Gastroesophageal sphincter (tissue), 4 donors: Measurements from ENCODE around the gene SOX13. TPM values are rescaled to one million over a fixed set of nuclear protein-coding genes. Genes with fewer than 3 reads are reported as not detected.

Experiments
- ATAC-seq: fragments of 150-250 bp; one replicate; pipeline ENCODE4 v1.9.1; 2016; ENCODE audit warnings: mild to moderate bottlenecking, moderate library complexity
- H3K27ac ChIP-seq, 4 donors: fragments of 200-600 bp; sonication (generic) in 3 of 4; 1 replicate in 3 of 4; 2 replicates in 1 of 4; pipeline ENCODE4 v1.5.1; 2016 to 2019
- H3K27me3 ChIP-seq: fragments of 200-600 bp; sonication (generic); one replicate; pipeline ENCODE4 v1.5.1; 2019
- H3K36me3 ChIP-seq, 2 donors: fragments of 200-600 bp; sonication (generic); one replicate each; pipeline ENCODE4 v1.5.1; 2019; ENCODE audit warnings: control low read depth in 1 of 2
- H3K4me1 ChIP-seq, 3 donors: fragments of 200-600 bp; sonication (generic); 1 replicate in 2 of 3; 2 replicates in 1 of 3; pipeline ENCODE4 v1.5.1; 2016 to 2019; ENCODE audit warnings: control low read depth in 2 of 3
- H3K4me3 ChIP-seq, 2 donors: fragments of 200-600 bp; sonication (generic); one replicate each; pipeline ENCODE4 v1.5.1; 2019; ENCODE audit warnings: mild to moderate bottlenecking in 1 of 2, moderate library complexity in 1 of 2
- H3K9me3 ChIP-seq, 3 donors: fragments of 200-600 bp; sonication (generic); one replicate each; pipeline ENCODE4 v1.5.1; 2017 to 2019; ENCODE audit warnings: control low read depth in 2 of 3
- CTCF ChIP-seq, 4 experiments: fragments of 200-600 bp in 2 of 4; fragments of 450-650 bp in 2 of 4; sonication (generic) in 1 of 4; IDR thresholded peaks; one replicate each; pipeline ENCODE4 v1.5.1; 2017 to 2019; ENCODE audit warnings: antibody characterized with exemption in 4 of 4, mild to moderate bottlenecking in 2 of 4, moderate library complexity in 2 of 4
- EP300 ChIP-seq: sonication (generic); formaldehyde crosslinking; IDR thresholded peaks from one replicate; pipeline ENCODE4 v1.6.1; 2017; ENCODE audit warnings: antibody characterized with exemption, mild to moderate bottlenecking
- POLR2A ChIP-seq, 2 donors: fragments of 450-650 bp; IDR thresholded peaks; one replicate each; pipeline ENCODE4 v1.6.1; 2017; ENCODE audit warnings: antibody characterized with exemption in 2 of 2, mild to moderate bottlenecking in 2 of 2, moderate library complexity in 1 of 2
- POLR2AphosphoS5 ChIP-seq: sonication (generic); formaldehyde crosslinking; IDR thresholded peaks from one replicate; pipeline ENCODE4 v1.6.1; 2017; ENCODE audit warnings: antibody characterized with exemption
- WGBS, 2 donors: methylation state at CpG; one replicate each; pipeline ENCODE4 v1.1.5; 2018; ENCODE audit warnings: low coverage in 1 of 2; 5-methylcytosine and 5-hydroxymethylcytosine counted together
- total RNA-seq, 4 donors: library from RNA; depleted of rRNA; stranded (reverse); fragments of >200 nt; gene quantifications; one replicate each; pipeline ENCODE4 v1.1.0, GENCODE V29; 2016

The SOX13 gene
- total RNA-seq, 4 donors from 2014 or later, result 15.3 to 20.4 (median 17.3) TPM

- Histone ChIP-seq H3K27me3 (peaks cover 4% of the 10 kb centered on the region), H3K4me1 (peaks cover 0 to 17% (median 6%) of the 10 kb centered on the region in 3 donors), H3K9me3 (no peaks in the 10 kb centered on the region), H3K27ac (peak overlapping the region in 3 of 4 donors; percentile 69 to 73 (median 72)), H3K4me3 (no peak overlapping the region), H3K36me3 (no peaks in the 10 kb centered on the region)
- no peak for TF ChIP-seq POLR2A (IDR thresholded peaks at IDR 0.05)
- TF ChIP-seq EP300, result no peak
- TF ChIP-seq POLR2AphosphoS5, result no peak
- no peak for TF ChIP-seq CTCF (IDR thresholded peaks at IDR 0.05)
- peak; percentile 59 for ATAC-seq
- 16 to 29% methylated on average over 4 to 7 of the region's 10 CpGs for WGBS, 2 donors
Observed at GRCh38 chr1:204041232-204041767, 31.6 kb upstream of the SOX13 start.

- 11 to 29% methylated on average over 1 to 5 of the region's 10 CpGs for WGBS, 2 donors
- peak; percentile 77 for ATAC-seq
- H3K9me3 ChIP-seq, result no peaks in the 10 kb centered on the region
- H3K27ac ChIP-seq, result peak overlapping the region in 3 of 4 donors; percentile 69 to 73 (median 72)
- H3K4me3 ChIP-seq, result no peak overlapping the region
- no peak for TF ChIP-seq POLR2A (IDR thresholded peaks at IDR 0.05)
- no peak for TF ChIP-seq EP300
- no peak for TF ChIP-seq POLR2AphosphoS5
- TF ChIP-seq CTCF (IDR thresholded peaks at IDR 0.05), result no peak
- H3K4me1 ChIP-seq, result peaks cover 0 to 17% (median 6%) of the 10 kb centered on the region in 3 donors
- no peaks in the 10 kb centered on the region for H3K36me3 ChIP-seq
- H3K27me3 ChIP-seq, result peaks cover 4% of the 10 kb centered on the region
Observed at GRCh38 chr1:204041803-204042505, 31.0 kb upstream of the SOX13 start.

- H3K36me3 ChIP-seq, result no peaks in the 10 kb centered on the region
- no peaks in the 10 kb centered on the region for H3K9me3 ChIP-seq
- no peak for ATAC-seq
- peaks cover 4% of the 10 kb centered on the region for H3K27me3 ChIP-seq
- no peak for TF ChIP-seq CTCF (IDR thresholded peaks at IDR 0.05)
- TF ChIP-seq EP300, result no peak
- TF ChIP-seq POLR2AphosphoS5, result no peak
- peaks cover 0 to 17% (median 6%) of the 10 kb centered on the region in 3 donors for H3K4me1 ChIP-seq
- 85 to 100% methylated on average over 2 of the region's 2 CpGs for WGBS, 2 donors
- H3K4me3 ChIP-seq, result no peak overlapping the region
- H3K27ac ChIP-seq, result peak overlapping the region in 3 of 4 donors; percentile 69 to 73 (median 72)
Observed at GRCh38 chr1:204042516-204042915, 30.4 kb upstream of the SOX13 start.

- no peak overlapping the region for H3K4me3 ChIP-seq
- TF ChIP-seq POLR2A (IDR thresholded peaks at IDR 0.05), result no peak
- TF ChIP-seq POLR2AphosphoS5, result no peak
- no peak for TF ChIP-seq EP300
- no peak for TF ChIP-seq CTCF (IDR thresholded peaks at IDR 0.05)
- H3K27ac ChIP-seq, result no peak overlapping the region
- no peak for ATAC-seq
- 72 to 82% methylated on average over 3 to 6 of the region's 8 CpGs for WGBS, 2 donors
- no peaks in the 10 kb centered on the region for H3K36me3 ChIP-seq
- peaks cover 0 to 17% (median 6%) of the 10 kb centered on the region in 3 donors for H3K4me1 ChIP-seq
- H3K27me3 ChIP-seq, result peaks cover 4% of the 10 kb centered on the region
- H3K9me3 ChIP-seq, result no peaks in the 10 kb centered on the region
Observed at GRCh38 chr1:204043680-204044079, 29.2 kb upstream of the SOX13 start.

- Histone ChIP-seq H3K9me3 (no peaks in the 10 kb centered on the region), H3K4me3 (no peak overlapping the region), H3K4me1 (peaks cover 0 to 17% (median 6%) of the 10 kb centered on the region in 3 donors), H3K27ac (no peak overlapping the region), H3K36me3 (no peaks in the 10 kb centered on the region), H3K27me3 (peaks cover 4% of the 10 kb centered on the region)
- 45% methylated on average over 1 of the region's 1 CpG; no CpG with 5 or more reads in 1 of the 2 donors for WGBS, 2 donors
- TF ChIP-seq CTCF (IDR thresholded peaks at IDR 0.05) (no peak), POLR2A (IDR thresholded peaks at IDR 0.05) (no peak), POLR2AphosphoS5 (no peak), EP300 (no peak)
- ATAC-seq, result no peak
Observed at GRCh38 chr1:204044448-204044847, 28.5 kb upstream of the SOX13 start.
